Smooth muscle cell (in vitro differentiated cells): Measurements from ENCODE around the gene FIP1L1. TPM values are rescaled to one million over a fixed set of nuclear protein-coding genes. Genes with fewer than 3 reads are reported as not detected.

ENCODE experiments used
- DNase-seq: peaks from one replicate; lab custom pipeline; 2025; ENCODE audit not compliant: unreplicated experiment; lab: John Stamatoyannopoulos, UW
- H2AFZ ChIP-seq: fragments of 200-600 bp; sonication (generic); 2 replicates; pipeline ENCODE4 v1.6.0; 2016; ENCODE audit warnings: antibody characterized with exemption, low read depth, mild to moderate bottlenecking
- H3F3A ChIP-seq: fragments of 200-600 bp; sonication (generic); 2 replicates; pipeline ENCODE4 v1.6.0; 2017; ENCODE audit warnings: antibody characterized with exemption, low read depth
- H3K27ac ChIP-seq: fragments of 200-600 bp; sonication (generic); 2 replicates; pipeline ENCODE4 v1.5.1; 2016; ENCODE audit warnings: low read depth, mild to moderate bottlenecking
- H3K27me3 ChIP-seq: fragments of 200-600 bp; sonication (generic); 2 replicates; pipeline ENCODE4 v1.6.1; 2016; ENCODE audit warnings: low read depth, mild to moderate bottlenecking
- H3K36me3 ChIP-seq: fragments of 200-600 bp; sonication (generic); 2 replicates; pipeline ENCODE4 v1.5.1; 2016; ENCODE audit warnings: low read depth
- H3K4me1 ChIP-seq: fragments of 200-600 bp; sonication (generic); 2 replicates; pipeline ENCODE4 v1.5.1; 2016; ENCODE audit warnings: low read depth
- H3K4me2 ChIP-seq: fragments of 200-600 bp; sonication (generic); 2 replicates; pipeline ENCODE4 v1.6.0; 2016; ENCODE audit warnings: mild to moderate bottlenecking
- H3K4me3 ChIP-seq: fragments of 200-600 bp; sonication (generic); 2 replicates; pipeline ENCODE4 v1.5.1; 2016; ENCODE audit warnings: mild to moderate bottlenecking
- H3K79me2 ChIP-seq: fragments of 200-600 bp; sonication (generic); 2 replicates; pipeline ENCODE4 v1.6.0; 2016; ENCODE audit warnings: low read depth, mild to moderate bottlenecking
- H3K9ac ChIP-seq: fragments of 200-600 bp; sonication (generic); 2 replicates; pipeline ENCODE4 v1.6.0; 2016; ENCODE audit warnings: low read depth
- H3K9me3 ChIP-seq: fragments of 200-600 bp; sonication (generic); replicated peaks from 2 replicates; pipeline ENCODE4 v1.5.1; 2016; ENCODE audit warnings: low read depth
- H4K20me1 ChIP-seq: fragments of 200-600 bp; sonication (generic); 2 replicates; pipeline ENCODE4 v1.6.0; 2016; ENCODE audit warnings: low read depth
- CTCF ChIP-seq: fragments of 200-600 bp; sonication (generic); IDR thresholded peaks from 2 replicates; pipeline ENCODE4 v1.5.1; 2017; ENCODE audit warnings: borderline replicate concordance, mild to moderate bottlenecking, antibody characterized with exemption; ENCODE audit not compliant: insufficient read depth, poor library complexity, severe bottlenecking
- WGBS: methylation state at CpG from one replicate; pipeline ENCODE4 v1.1.7; 2016; ENCODE audit warnings: low lambda C conversion rate; 5-methylcytosine and 5-hydroxymethylcytosine counted together
- polyA plus RNA-seq: library from polyadenylated mRNA; unstranded; fragments of >200 nt; fragmentation: Nextera tagmentation; extraction: Ambion mirVana; gene quantifications from 2 replicates; pipeline ENCODE4 v1.2.1, GENCODE V29; 2016
- total RNA-seq: library from RNA; depleted of rRNA; stranded (reverse); fragments of >200 nt; gene quantifications from 2 replicates; pipeline ENCODE4 v1.2.3, GENCODE V29; 2014

Gene FIP1L1
- total and polyA plus RNA-seq, 2 experiments from 2014 or later: 55.1 to 65.7 TPM

GRCh38 chr4:53421791-53422190 lies 44.4 kb downstream of the FIP1L1 start:
- H3K27ac ChIP-seq: no peak overlapping the region
- WGBS: 99% methylated on average over 2 of the region's 2 CpGs
- peaks cover 10% of the 10 kb centered on the region for H3K79me2 ChIP-seq
- DNase-seq: no peak
- no peak overlapping the region for H3K9ac ChIP-seq
- H3K4me2 ChIP-seq: no peak overlapping the region
- H3K4me1 ChIP-seq: no peaks in the 10 kb centered on the region
- H3F3A ChIP-seq: no peaks in the 10 kb centered on the region
- H3K36me3 ChIP-seq: peaks cover under 1% of the 10 kb centered on the region
- no peak for TF ChIP-seq CTCF
- no peak overlapping the region for H2AFZ ChIP-seq
- no peaks in the 10 kb centered on the region for H3K9me3 ChIP-seq
- peaks cover 13% of the 10 kb centered on the region for H4K20me1 ChIP-seq
- no peaks in the 10 kb centered on the region for H3K27me3 ChIP-seq
- H3K4me3 ChIP-seq: no peak overlapping the region

- no peak overlapping the region for H3K27ac ChIP-seq
- H3K9me3 ChIP-seq: no peaks in the 10 kb centered on the region
- no peaks in the 10 kb centered on the region for H3K27me3 ChIP-seq
- H3K79me2 ChIP-seq: peaks cover 10% of the 10 kb centered on the region
- DNase-seq: no peak
- H4K20me1 ChIP-seq: peaks cover 13% of the 10 kb centered on the region
- H3K4me2 ChIP-seq: no peak overlapping the region
- H3F3A ChIP-seq: no peaks in the 10 kb centered on the region
- H3K4me3 ChIP-seq: no peak overlapping the region
- TF ChIP-seq CTCF: no peak
- peaks cover 6% of the 10 kb centered on the region for H3K36me3 ChIP-seq
- no peaks in the 10 kb centered on the region for H3K4me1 ChIP-seq
- no peak overlapping the region for H2AFZ ChIP-seq
- 97% methylated on average over 1 of the region's 1 CpG for WGBS
- no peak overlapping the region for H3K9ac ChIP-seq
Observed at GRCh38 chr4:53422367-53422766, 44.9 kb downstream of the FIP1L1 start.

GRCh38 chr4:53424280-53424679 lies 46.8 kb downstream of the FIP1L1 start:
- H3K4me3 ChIP-seq: no peak overlapping the region
- no peak for TF ChIP-seq CTCF
- H3K4me2 ChIP-seq: no peak overlapping the region
- no peaks in the 10 kb centered on the region for H3K27me3 ChIP-seq
- H3K9ac ChIP-seq: no peak overlapping the region
- H2AFZ ChIP-seq: no peak overlapping the region
- DNase-seq: no peak
- H4K20me1 ChIP-seq: peaks cover 9% of the 10 kb centered on the region
- H3F3A ChIP-seq: no peaks in the 10 kb centered on the region
- peaks cover 7% of the 10 kb centered on the region for H3K79me2 ChIP-seq
- H3K27ac ChIP-seq: no peak overlapping the region
- no peaks in the 10 kb centered on the region for H3K4me1 ChIP-seq
- peaks cover 21% of the 10 kb centered on the region for H3K36me3 ChIP-seq
- H3K9me3 ChIP-seq: no peaks in the 10 kb centered on the region

GRCh38 chr4:53427366-53427765 lies 49.9 kb downstream of the FIP1L1 start:
- no peak overlapping the region for H2AFZ ChIP-seq
- peaks cover under 1% of the 10 kb centered on the region for H3K4me1 ChIP-seq
- no peaks in the 10 kb centered on the region for H3K9me3 ChIP-seq
- H3F3A ChIP-seq: peaks cover 3% of the 10 kb centered on the region
- no peak overlapping the region for H3K4me2 ChIP-seq
- no peak for DNase-seq
- H3K79me2 ChIP-seq: no peaks in the 10 kb centered on the region
- no peaks in the 10 kb centered on the region for H3K27me3 ChIP-seq
- peaks cover 9% of the 10 kb centered on the region for H4K20me1 ChIP-seq
- H3K27ac ChIP-seq: no peak overlapping the region
- H3K9ac ChIP-seq: no peak overlapping the region
- H3K4me3 ChIP-seq: no peak overlapping the region
- no peak for TF ChIP-seq CTCF
- peaks cover 34% of the 10 kb centered on the region for H3K36me3 ChIP-seq
